GM23338 (cell line): ENCODE results near the gene IGSF22. TPM values are rescaled to one million over a fixed set of nuclear protein-coding genes. Genes with fewer than 3 reads are reported as not detected.
A peak's percentile ranks its signal among the peaks of the same experiment; 100 is the strongest.

Source experiments
- ATAC-seq: fragments of 200-7000 bp; cut with Tn5 transposase; 3 replicates; pipeline ENCODE4 v1.9.1; 2020
- DNase-seq: peaks from one replicate; pipeline ENCODE4 v3.0.0-alpha.2; 2015; ENCODE audit warnings: low spot score
- H2AFZ ChIP-seq: fragments of 200-600 bp; sonication (generic); 2 replicates; pipeline ENCODE4 v1.8.0; 2016; ENCODE audit warnings: antibody characterized with exemption, mild to moderate bottlenecking, moderate library complexity
- H3F3A ChIP-seq: fragments of 200-600 bp; sonication (generic); replicated peaks from 2 replicates; pipeline ENCODE4 v1.8.0; 2017; ENCODE audit warnings: antibody characterized with exemption, mixed run types, low read depth
- H3K27ac ChIP-seq: fragments of 200-600 bp; sonication (generic); 2 replicates; pipeline ENCODE4 v1.6.1; 2016; ENCODE audit warnings: low read depth
- H3K27me3 ChIP-seq: fragments of 200-600 bp; sonication (generic); 2 replicates; pipeline ENCODE4 v1.8.0; 2016; ENCODE audit warnings: mild to moderate bottlenecking, mixed run types, moderate library complexity; ENCODE audit not compliant: insufficient read depth
- H3K36me3 ChIP-seq: fragments of 200-600 bp; sonication (generic); 2 replicates; pipeline ENCODE4 v1.8.0; 2016; ENCODE audit warnings: mild to moderate bottlenecking; ENCODE audit not compliant: insufficient read depth
- H3K4me1 ChIP-seq: fragments of 200-600 bp; sonication (generic); 2 replicates; pipeline ENCODE4 v1.8.0; 2016; ENCODE audit warnings: mild to moderate bottlenecking, moderate library complexity; ENCODE audit not compliant: insufficient read depth
- H3K4me2 ChIP-seq: fragments of 200-600 bp; sonication (generic); 2 replicates; pipeline ENCODE4 v1.7.1; 2017; ENCODE audit warnings: mixed run types
- H3K4me3 ChIP-seq: fragments of 200-600 bp; sonication (generic); 2 replicates; pipeline ENCODE4 v1.6.1; 2016; ENCODE audit warnings: mixed run types
- H3K79me2 ChIP-seq: fragments of 200-600 bp; sonication (generic); replicated peaks from 2 replicates; pipeline ENCODE4 v1.8.0; 2017; ENCODE audit warnings: mild to moderate bottlenecking; ENCODE audit not compliant: insufficient read depth
- H3K9me2 ChIP-seq: fragments of 200-600 bp; sonication (generic); 2 replicates; pipeline ENCODE4 v1.8.0; 2017; ENCODE audit not compliant: insufficient read depth
- H4K20me1 ChIP-seq: fragments of 200-600 bp; sonication (generic); replicated peaks from 2 replicates; pipeline ENCODE4 v1.8.0; 2017; ENCODE audit warnings: mild to moderate bottlenecking; ENCODE audit not compliant: insufficient read depth
- H3K27ac Mint-ChIP-seq: 2 replicates; pipeline ENCODE4 v1.8.0; 2020; ENCODE audit warnings: inconsistent platforms, mild to moderate bottlenecking, moderate library complexity, mixed read lengths
- H3K27me3 Mint-ChIP-seq: 3 replicates; pipeline ENCODE4 v1.8.0; 2022; ENCODE audit warnings: low read depth, mild to moderate bottlenecking, moderate library complexity, mixed read lengths, inconsistent platforms; ENCODE audit not compliant: insufficient read depth, poor library complexity
- H3K36me3 Mint-ChIP-seq: 3 replicates; pipeline ENCODE4 v1.8.0; 2021; ENCODE audit warnings: low read depth, mild to moderate bottlenecking, inconsistent platforms, moderate library complexity, mixed read lengths
- H3K4me1 Mint-ChIP-seq: 3 replicates; pipeline ENCODE4 v1.8.0; 2020; ENCODE audit warnings: mild to moderate bottlenecking, inconsistent platforms, mixed read lengths
- H3K4me3 Mint-ChIP-seq: 3 replicates; pipeline ENCODE4 v1.8.0; 2021; ENCODE audit warnings: moderate library complexity, mild to moderate bottlenecking, inconsistent platforms, mixed read lengths
- H3K9me3 Mint-ChIP-seq: 3 replicates; pipeline ENCODE4 v1.8.0; 2020; ENCODE audit warnings: moderate library complexity, mild to moderate bottlenecking, inconsistent platforms, mixed read lengths
- CREB1 ChIP-seq: fragments of 250-450 bp; sonication (Bioruptor Pico); IDR thresholded peaks from 2 replicates; pipeline ENCODE4 v1.5.0; 2020; ENCODE audit warnings: low read depth, mild to moderate bottlenecking, moderate library complexity
- CTCF ChIP-seq, 2 experiments: fragments of 200-600 bp in 1 of 2; sonication (generic) in 1 of 2; conservative IDR thresholded peaks; 2 replicates each; pipeline versions ENCODE4 v1.5.1 to v1.6.1; 2016 to 2017; ENCODE audit warnings: antibody characterized with exemption in 2 of 2, low read depth in 2 of 2, mild to moderate bottlenecking in 2 of 2, moderate library complexity in 1 of 2
- EZH2phosphoT487 ChIP-seq: fragments of 200-600 bp; sonication (generic); IDR thresholded peaks from one replicate; pipeline ENCODE4 v1.8.1; 2018; ENCODE audit warnings: antibody characterized with exemption; ENCODE audit not compliant: unreplicated experiment
- JUNB ChIP-seq: IDR thresholded peaks from one replicate; pipeline ENCODE4 v1.6.1; 2016; ENCODE audit warnings: antibody characterized with exemption; ENCODE audit not compliant: unreplicated experiment
- NANOG ChIP-seq: IDR thresholded peaks from 2 replicates; pipeline ENCODE4 v1.6.1; 2016; ENCODE audit warnings: antibody characterized with exemption, borderline replicate concordance
- POLR2AphosphoS5 ChIP-seq: IDR thresholded peaks from 2 replicates; pipeline ENCODE4 v1.6.1; 2016; ENCODE audit warnings: antibody characterized with exemption, low read depth
- REST ChIP-seq: IDR thresholded peaks from one replicate; pipeline ENCODE4 v1.6.1; 2018; ENCODE audit warnings: antibody characterized with exemption; ENCODE audit not compliant: unreplicated experiment
- STAT1 ChIP-seq: IDR thresholded peaks from one replicate; pipeline ENCODE4 v1.6.1; 2016; ENCODE audit warnings: antibody characterized with exemption; ENCODE audit not compliant: unreplicated experiment
- ZNF114 ChIP-seq: fragments of 250-450 bp; sonication (Bioruptor Pico); IDR thresholded peaks from 2 replicates; pipeline ENCODE4 v1.5.0; 2020; ENCODE audit warnings: mild to moderate bottlenecking, moderate library complexity
- ZNF331 ChIP-seq: fragments of 250-450 bp; sonication (Bioruptor Pico); IDR thresholded peaks from 2 replicates; pipeline ENCODE4 v1.5.0; 2020; ENCODE audit warnings: low read depth, mild to moderate bottlenecking, moderate library complexity
- polyA plus RNA-seq: library from polyadenylated mRNA; unstranded; fragments of >200 nt; fragmentation: Nextera tagmentation; extraction: Ambion mirVana; gene quantifications from 2 replicates; pipeline ENCODE4 v1.2.1, GENCODE V29; 2016
- total RNA-seq: library from RNA; depleted of rRNA; stranded (reverse); fragments of >200 nt; shearing (Covaris generic); gene quantifications from 2 replicates; pipeline ENCODE4 v1.2.3, GENCODE V29; 2014

IGSF22 gene
- total and polyA plus RNA-seq, 2 experiments from 2014 or later = 0.37 TPM; not detected in 1

- H3K27ac ChIP-seq = no peak overlapping the region
- no peaks in the 10 kb centered on the region for H3K27me3 ChIP-seq
- Mint-ChIP-seq H3K27ac (no peak overlapping the region), H3K4me1 (peaks cover 5% of the 10 kb centered on the region), H3K36me3 (no peaks in the 10 kb centered on the region; the same call in 2 of the 3 replicates), H3K27me3 (peaks cover 4% of the 10 kb centered on the region), H3K4me3 (no peak overlapping the region), H3K9me3 (no peaks in the 10 kb centered on the region)
- no peaks in the 10 kb centered on the region for H3K36me3 ChIP-seq
- no peaks in the 10 kb centered on the region for H3K4me1 ChIP-seq
- TF ChIP-seq CTCF (conservative IDR thresholded peaks at IDR 0.05; ENCODE audit: low read depth in 2 of 2) (peak in 1 of 2 experiments; percentile 26; a peak in 2 of 4 replicates), ZNF331 (no peak)
- H3F3A ChIP-seq = no peaks in the 10 kb centered on the region
- H2AFZ ChIP-seq = no peak overlapping the region
- no peaks in the 10 kb centered on the region for H3K9me2 ChIP-seq
- DNase-seq (no peak), ATAC-seq (no peak)
- no peak overlapping the region for H3K4me3 ChIP-seq
- no peak overlapping the region for H3K4me2 ChIP-seq
- H3K79me2 ChIP-seq = no peaks in the 10 kb centered on the region
- H4K20me1 ChIP-seq = no peaks in the 10 kb centered on the region
Observed at GRCh38 chr11:18739685-18740084, 13.7 kb upstream of the IGSF22 start.

GRCh38 chr11:18737642-18738041 is 11.7 kb upstream of the IGSF22 start:
- no peak for DNase-seq
- no peaks in the 10 kb centered on the region for H3K9me3 Mint-ChIP-seq
- H3K27ac Mint-ChIP-seq = peak overlapping the region; percentile 61; the same call in 1 of the 2 replicates
- no peak for TF ChIP-seq STAT1
- no peak for TF ChIP-seq ZNF114 (CRISPR knock-in tag)
- TF ChIP-seq EZH2phosphoT487 = no peak
- TF ChIP-seq POLR2AphosphoS5 = no peak
- TF ChIP-seq CTCF (conservative IDR thresholded peaks at IDR 0.05; ENCODE audit: low read depth in 2 of 2) = no peak
- no peak for TF ChIP-seq CREB1 (CRISPR knock-in tag)
- TF ChIP-seq REST = no peak
- TF ChIP-seq NANOG = no peak
- no peak for TF ChIP-seq JUNB

More at GRCh38 chr11:18737642-18738041, 11.7 kb upstream of the IGSF22 start:
- Histone ChIP-seq H3K9me2 (no peaks in the 10 kb centered on the region), H3F3A (no peaks in the 10 kb centered on the region), H3K27ac (no peak overlapping the region), H3K4me1 (no peaks in the 10 kb centered on the region), H2AFZ (no peak overlapping the region), H3K4me2 (no peak overlapping the region), H3K27me3 (no peaks in the 10 kb centered on the region), H3K36me3 (no peaks in the 10 kb centered on the region), H3K4me3 (no peak overlapping the region), H4K20me1 (no peaks in the 10 kb centered on the region), H3K79me2 (no peaks in the 10 kb centered on the region)
- Mint-ChIP-seq H3K4me3 (no peak overlapping the region), H3K4me1 (peaks cover 5% of the 10 kb centered on the region), H3K27me3 (peaks cover 1% of the 10 kb centered on the region), H3K36me3 (no peaks in the 10 kb centered on the region; the same call in 2 of the 3 replicates)
- ATAC-seq = no peak
